Fibroblast of skin of left quadriceps (primary cell): Measurements from ENCODE around the gene KBTBD6.
A peak's percentile ranks its signal among the peaks of the same experiment; 100 is the strongest.
"Not testable (repeated sequence)": the region's sequence is repeated elsewhere in the genome, so short reads cannot be mapped to it uniquely, and the experiment has no call there.

Experiments
- DNase-seq, 2 experiments: peaks; one replicate each; pipeline ENCODE4 v3.0.0-alpha.2; 2013; ENCODE audit warnings: low read depth in 2 of 2

Gene KBTBD6

GRCh38 chr13:41132512-41133152, at the start of gene KBTBD6:
TSS of gene KBTBD6 (minus strand) at chr13:41132802. CDS start at chr13:41132511, 291 bp downstream.
- DNase-seq = peak; percentile 98

GRCh38 chr13:41182231-41182630, 49.6 kb upstream of the KBTBD6 start:
- no peak for DNase-seq

GRCh38 chr13:41179593-41180250, 47.1 kb upstream of the KBTBD6 start:
- peak; percentile 37 to 51 for DNase-seq

- no peak for DNase-seq
Measured at GRCh38 chr13:41178040-41178439, 45.4 kb upstream of the KBTBD6 start.

GRCh38 chr13:41177616-41178015, 45.0 kb upstream of the KBTBD6 start:
- DNase-seq = no peak

GRCh38 chr13:41175576-41175975, 43.0 kb upstream of the KBTBD6 start:
- DNase-seq = not testable (repeated sequence)

GRCh38 chr13:41162151-41162550, 29.5 kb upstream of the KBTBD6 start:
- DNase-seq = no peak

GRCh38 chr13:41159174-41159573, 26.6 kb upstream of the KBTBD6 start:
- DNase-seq = no peak

- no peak for DNase-seq
Measured at GRCh38 chr13:41157048-41157717, 24.6 kb upstream of the KBTBD6 start.

- DNase-seq = no peak
Measured at GRCh38 chr13:41156620-41157019, 24.0 kb upstream of the KBTBD6 start.

GRCh38 chr13:41154042-41154441, 21.4 kb upstream of the KBTBD6 start:
- no peak for DNase-seq

- no peak for DNase-seq
Measured at GRCh38 chr13:41152005-41152404, 19.4 kb upstream of the KBTBD6 start.

GRCh38 chr13:41150058-41150457, 17.5 kb upstream of the KBTBD6 start:
- no peak for DNase-seq

- no peak for DNase-seq
Measured at GRCh38 chr13:41148419-41149283, 16.0 kb upstream of the KBTBD6 start.

GRCh38 chr13:41145136-41145908, 12.7 kb upstream of the KBTBD6 start:
- peak; percentile 64 to 67 for DNase-seq

- no peak for DNase-seq
Measured at GRCh38 chr13:41144576-41144975, 12.0 kb upstream of the KBTBD6 start.

- peak in 1 of 2 experiments; percentile 27 for DNase-seq
Measured at GRCh38 chr13:41139296-41139966, 6.8 kb upstream of the KBTBD6 start.

GRCh38 chr13:41137951-41138350, 5.3 kb upstream of the KBTBD6 start:
- peak; percentile 37 to 39 for DNase-seq

GRCh38 chr13:41137241-41137640, 4.6 kb upstream of the KBTBD6 start:
- DNase-seq = no peak

GRCh38 chr13:41136396-41137031, 3.9 kb upstream of the KBTBD6 start:
- DNase-seq = no peak
